ENCODE measurements around the gene TSPYL2. TPM values are rescaled to one million over a fixed set of nuclear protein-coding genes. Genes with fewer than 3 reads are reported as not detected.

TSPYL2 gene
- total RNA-seq, 2 donors from 2014 or later = 16.6 to 25.1 TPM

DNA sequence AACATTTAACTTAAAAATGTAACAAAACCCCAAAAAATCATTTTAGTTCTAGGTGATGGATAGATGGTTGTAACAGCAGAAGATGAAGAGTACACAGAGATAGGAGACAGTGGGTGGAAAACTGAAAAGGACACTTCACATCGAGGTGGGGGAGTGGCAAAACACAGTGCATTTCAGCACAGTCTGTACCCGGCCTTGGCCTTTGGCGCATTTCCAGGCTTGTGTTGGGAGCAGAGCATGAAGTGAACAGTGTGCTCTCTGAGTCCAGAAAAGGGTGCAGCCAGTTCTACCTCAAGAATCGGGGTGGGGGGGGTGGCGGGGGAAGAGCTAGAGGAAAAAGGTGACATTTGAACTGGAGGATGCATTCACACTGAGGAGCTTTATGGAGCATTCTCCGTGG lies 4.3 kb downstream of the TSPYL2 start:
- 86 to 92% methylated on average over 4 to 6 of the region's 6 CpGs for WGBS, 2 experiments (ENCODE audit: insufficient coverage in 1 of 2, insufficient read length in 1 of 2)
- H3K4me3 ChIP-seq (ENCODE audit: low read length) = no peak overlapping the region
- H3K27me3 Mint-ChIP-seq (ENCODE audit: insufficient read depth) = no peaks in the 10 kb centered on the region
- no peak overlapping the region for H3K4me3 Mint-ChIP-seq
- TF ChIP-seq, protein P1, sequence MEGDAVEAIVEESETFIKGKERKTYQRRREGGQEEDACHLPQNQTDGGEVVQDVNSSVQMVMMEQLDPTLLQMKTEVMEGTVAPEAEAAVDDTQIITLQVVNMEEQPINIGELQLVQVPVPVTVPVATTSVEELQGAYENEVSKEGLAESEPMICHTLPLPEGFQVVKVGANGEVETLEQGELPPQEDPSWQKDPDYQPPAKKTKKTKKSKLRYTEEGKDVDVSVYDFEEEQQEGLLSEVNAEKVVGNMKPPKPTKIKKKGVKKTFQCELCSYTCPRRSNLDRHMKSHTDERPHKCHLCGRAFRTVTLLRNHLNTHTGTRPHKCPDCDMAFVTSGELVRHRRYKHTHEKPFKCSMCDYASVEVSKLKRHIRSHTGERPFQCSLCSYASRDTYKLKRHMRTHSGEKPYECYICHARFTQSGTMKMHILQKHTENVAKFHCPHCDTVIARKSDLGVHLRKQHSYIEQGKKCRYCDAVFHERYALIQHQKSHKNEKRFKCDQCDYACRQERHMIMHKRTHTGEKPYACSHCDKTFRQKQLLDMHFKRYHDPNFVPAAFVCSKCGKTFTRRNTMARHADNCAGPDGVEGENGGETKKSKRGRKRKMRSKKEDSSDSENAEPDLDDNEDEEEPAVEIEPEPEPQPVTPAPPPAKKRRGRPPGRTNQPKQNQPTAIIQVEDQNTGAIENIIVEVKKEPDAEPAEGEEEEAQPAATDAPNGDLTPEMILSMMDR (conservative IDR thresholded peaks at IDR 0.05) = no peak
- no peaks in the 10 kb centered on the region for H3K27me3 ChIP-seq (ENCODE audit: control insufficient read depth, insufficient read depth, low read length, poor library complexity, severe bottlenecking)
- no peak overlapping the region for H3K27ac ChIP-seq (ENCODE audit: low read depth, low read length)
- no peaks in the 10 kb centered on the region for H3K4me1 ChIP-seq (ENCODE audit: control insufficient read depth, insufficient read depth, low read length)
- H3K4me1 Mint-ChIP-seq = peaks cover 3% of the 10 kb centered on the region
- H3K9me3 Mint-ChIP-seq = peaks cover 67% of the 10 kb centered on the region
- no peaks in the 10 kb centered on the region for H3K9me3 ChIP-seq (ENCODE audit: control insufficient read depth, low read length)
- DNase-seq = no peak
- peaks cover 28% of the 10 kb centered on the region for H3K36me3 Mint-ChIP-seq (ENCODE audit: low read depth)
- peaks cover 22% of the 10 kb centered on the region for H3K36me3 ChIP-seq (ENCODE audit: control insufficient read depth, insufficient read depth, low read length)
- no peak overlapping the region for H3K27ac Mint-ChIP-seq
- no peak overlapping the region for H3K9ac ChIP-seq (ENCODE audit: extremely low read depth, low read length, poor library complexity, severe bottlenecking)

DNA sequence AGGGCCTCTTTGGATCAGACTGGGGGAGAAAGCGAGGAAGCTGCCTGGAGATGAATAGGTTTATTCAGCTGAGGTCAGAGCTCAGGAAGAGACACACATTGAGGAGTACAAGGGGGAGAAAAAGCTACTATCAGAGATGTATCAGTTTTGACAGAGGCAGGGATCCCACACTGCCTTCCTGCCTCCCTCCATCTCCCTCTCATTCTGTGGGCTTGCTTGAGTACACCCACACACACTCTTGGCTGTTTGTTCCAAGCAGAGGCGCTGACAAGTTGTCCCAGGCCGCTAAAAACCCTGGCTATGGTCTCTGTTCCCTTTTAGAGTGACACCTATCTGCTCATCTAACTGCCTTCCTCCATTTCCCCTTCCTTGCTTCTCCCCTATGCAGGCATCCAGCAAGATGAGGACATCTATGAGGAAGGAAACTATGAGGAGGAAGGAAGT lies 5.2 kb downstream of the TSPYL2 start:
- Mint-ChIP-seq H3K27me3 (ENCODE audit: insufficient read depth) (no peaks in the 10 kb centered on the region), H3K27ac (no peak overlapping the region), H3K4me1 (peaks cover 3% of the 10 kb centered on the region), H3K9me3 (peaks cover 63% of the 10 kb centered on the region), H3K4me3 (no peak overlapping the region), H3K36me3 (ENCODE audit: low read depth) (peaks cover 28% of the 10 kb centered on the region)
- Histone ChIP-seq H3K9me3 (ENCODE audit: control insufficient read depth, low read length) (no peaks in the 10 kb centered on the region), H3K27me3 (ENCODE audit: control insufficient read depth, insufficient read depth, low read length, poor library complexity, severe bottlenecking) (no peaks in the 10 kb centered on the region), H3K4me1 (ENCODE audit: control insufficient read depth, insufficient read depth, low read length) (no peaks in the 10 kb centered on the region), H3K9ac (ENCODE audit: extremely low read depth, low read length, poor library complexity, severe bottlenecking) (no peak overlapping the region), H3K36me3 (ENCODE audit: control insufficient read depth, insufficient read depth, low read length) (peaks cover 22% of the 10 kb centered on the region), H3K4me3 (ENCODE audit: low read length) (no peak overlapping the region), H3K27ac (ENCODE audit: low read depth, low read length) (no peak overlapping the region)
- WGBS, 2 experiments (ENCODE audit: insufficient coverage in 1 of 2, insufficient read length in 1 of 2) = 94% methylated on average over 3 of the region's 3 CpGs; no CpG with 5 or more reads in 1 of the 2 experiments
- no peak for DNase-seq
- TF ChIP-seq, protein P1 (conservative IDR thresholded peaks at IDR 0.05) = no peak

DNA sequence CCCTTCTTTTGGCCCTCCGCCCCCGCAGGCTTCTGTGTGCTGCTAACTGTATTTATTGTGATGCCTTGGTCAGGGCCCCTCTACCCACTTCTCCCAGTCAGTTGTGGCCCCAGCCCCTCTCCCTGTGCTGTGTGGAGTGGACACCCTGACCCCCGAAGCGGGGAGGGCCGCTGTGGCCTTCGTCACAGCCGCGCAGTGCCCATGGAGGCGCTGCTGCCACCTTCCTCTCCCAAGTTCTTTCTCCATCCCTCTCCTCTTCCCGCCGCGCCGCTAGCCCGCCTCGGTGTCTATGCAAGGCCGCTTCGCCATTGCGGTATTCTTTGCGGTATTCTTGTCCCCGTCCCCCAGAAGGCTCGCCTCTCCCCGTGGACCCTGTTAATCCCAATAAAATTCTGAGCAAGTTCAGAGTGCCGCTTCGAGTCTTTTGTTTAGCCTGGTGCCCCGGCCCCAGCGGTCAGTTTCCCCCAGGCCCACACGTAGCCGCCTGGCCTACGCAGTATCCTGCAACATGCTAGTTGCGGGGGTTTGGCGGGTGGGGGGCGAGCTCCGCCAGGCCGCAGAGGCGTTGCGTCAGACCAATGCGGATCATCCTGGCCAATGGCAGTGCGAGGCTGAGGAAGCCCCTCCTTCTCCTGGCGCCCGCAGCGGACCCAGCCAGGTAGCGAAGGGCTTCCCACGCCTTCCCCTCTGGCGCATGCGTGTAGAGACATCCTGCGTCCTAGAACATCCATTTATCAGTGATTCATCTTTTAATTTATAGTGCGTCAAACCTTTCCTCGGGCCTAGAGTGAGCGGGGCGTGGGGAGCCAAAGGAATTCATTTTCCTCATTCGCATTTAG lies 6.2 kb downstream of the TSPYL2 start:
- peak overlapping the region; percentile 85 for H3K4me3 ChIP-seq (ENCODE audit: low read length)
- 26% methylated on average over 49 of the region's 51 CpGs; no CpG with 5 or more reads in 1 of the 2 experiments for WGBS, 2 experiments (ENCODE audit: insufficient coverage in 1 of 2, insufficient read length in 1 of 2)

More for the DNA sequence above, 6.2 kb downstream of the TSPYL2 start:
- DNase-seq = peak; percentile 92
- Mint-ChIP-seq H3K4me1 (peaks cover 3% of the 10 kb centered on the region), H3K4me3 (peak overlapping the region; percentile 77), H3K36me3 (ENCODE audit: low read depth) (peaks cover 28% of the 10 kb centered on the region), H3K27ac (peak overlapping the region; percentile 95), H3K9me3 (peaks cover 67% of the 10 kb centered on the region), H3K27me3 (ENCODE audit: insufficient read depth) (no peaks in the 10 kb centered on the region)
- H3K9ac ChIP-seq (ENCODE audit: extremely low read depth, low read length, poor library complexity, severe bottlenecking) = peak overlapping the region; percentile 42
- H3K4me1 ChIP-seq (ENCODE audit: control insufficient read depth, insufficient read depth, low read length) = no peaks in the 10 kb centered on the region
- TF ChIP-seq, protein P1 (conservative IDR thresholded peaks at IDR 0.05) = no peak
- no peaks in the 10 kb centered on the region for H3K9me3 ChIP-seq (ENCODE audit: control insufficient read depth, low read length)
- H3K27me3 ChIP-seq (ENCODE audit: control insufficient read depth, insufficient read depth, low read length, poor library complexity, severe bottlenecking) = no peaks in the 10 kb centered on the region
- H3K27ac ChIP-seq (ENCODE audit: low read depth, low read length) = peak overlapping the region; percentile 66
- H3K36me3 ChIP-seq (ENCODE audit: control insufficient read depth, insufficient read depth, low read length) = peaks cover 22% of the 10 kb centered on the region
